Psoas muscle (tissue), 8 donors: Measurements from ENCODE around the gene CSK. TPM values are rescaled to one million over a fixed set of nuclear protein-coding genes. Genes with fewer than 3 reads are reported as not detected.

Experiments
- ATAC-seq, 4 donors: fragments of 200-7000 bp; cut with Tn5 transposase; one replicate each; pipeline ENCODE4 v1.9.1; 2020; ENCODE audit warnings: moderate library complexity in 3 of 4, mild to moderate bottlenecking in 2 of 4
- DNase-seq, 2 donors: peaks; one replicate each; pipeline ENCODE4 v3.0.0-alpha.2; 2020
- H3K27ac ChIP-seq: fragments of 200-600 bp; one replicate; pipeline ENCODE4 v1.8.0; 2022
- H3K27me3 ChIP-seq, 3 donors: fragments of 200-600 bp in 1 of 3; one replicate each; pipeline versions ENCODE4 v1.6.1 to v1.8.0; 2013 to 2022; ENCODE audit warnings: low read length in 2 of 3, mild to moderate bottlenecking in 2 of 3, moderate library complexity in 1 of 3; ENCODE audit not compliant: insufficient read depth in 3 of 3
- H3K36me3 ChIP-seq, 2 donors: fragments of 200-600 bp in 1 of 2; one replicate each; pipeline versions ENCODE4 v1.6.1 to v1.8.0; 2013 to 2022; ENCODE audit warnings: low read depth in 1 of 2, mild to moderate bottlenecking in 1 of 2, moderate library complexity in 1 of 2; ENCODE audit not compliant: insufficient read depth in 1 of 2
- H3K4me1 ChIP-seq: fragments of 200-600 bp; one replicate; pipeline ENCODE4 v1.8.0; 2022
- H3K4me3 ChIP-seq: fragments of 200-600 bp; one replicate; pipeline ENCODE4 v1.8.0; 2022; ENCODE audit warnings: mild to moderate bottlenecking
- H3K9me3 ChIP-seq: fragments of 200-600 bp; one replicate; pipeline ENCODE4 v1.8.0; 2022
- CTCF ChIP-seq: fragments of 200-600 bp; IDR thresholded peaks from one replicate; pipeline ENCODE4 v1.8.0; 2022; ENCODE audit warnings: antibody characterized with exemption
- WGBS, 3 donors: extraction: QIAGEN DNeasy Blood & Tissue Kit; methylation state at CpG; one replicate each; pipeline versions ENCODE4 v1.1.6 to v1.1.7; 2013; 5-methylcytosine and 5-hydroxymethylcytosine counted together
- intact Hi-C, 2 donors: fragments of 100-400 bp; cut with DNase I; formaldehyde crosslinking; loops; one replicate each; pipeline versions ENCODE4 v1.11.0 to v1.14.2; 2022
- polyA plus RNA-seq, 3 donors: library from polyadenylated mRNA; stranded (reverse); fragments of 200-250 nt; gene quantifications; one replicate each; pipeline ENCODE4 v1.2.3, GENCODE V29; 2013
- total RNA-seq, 4 donors: library from RNA; stranded (reverse); fragmentation: NEBNext Ultra II Directional in 2 of 4; extraction: Animal tissue kit (Norgen Biotek cat#: 25700) in 2 of 4; gene quantifications; one replicate each; pipeline versions ENCODE4 v1.2.1 to v1.2.4, GENCODE V29; 2021 to 2023
- donor health status: healthy with polysubstance abuse.
- donor health status: DM: no; HTN: no; CAD: no; lungs with moderate emphysema.
- donor health status: Bipolar disorder and iron deficiency.
- donor health status: healthy.
- donor health status: DM: yes; HTN: yes; CAD: no.
- donor health status: DM: no; HTN: no; CAD: no.
- donor health status: DM: no; HTN: no; CAD: no.
- donor health status: DM: yes; HTN: yes; CAD: no.

Gene CSK
- total and polyA plus RNA-seq, 7 donors: 12.2 to 29.6 (median 16.3) TPM

DNA sequence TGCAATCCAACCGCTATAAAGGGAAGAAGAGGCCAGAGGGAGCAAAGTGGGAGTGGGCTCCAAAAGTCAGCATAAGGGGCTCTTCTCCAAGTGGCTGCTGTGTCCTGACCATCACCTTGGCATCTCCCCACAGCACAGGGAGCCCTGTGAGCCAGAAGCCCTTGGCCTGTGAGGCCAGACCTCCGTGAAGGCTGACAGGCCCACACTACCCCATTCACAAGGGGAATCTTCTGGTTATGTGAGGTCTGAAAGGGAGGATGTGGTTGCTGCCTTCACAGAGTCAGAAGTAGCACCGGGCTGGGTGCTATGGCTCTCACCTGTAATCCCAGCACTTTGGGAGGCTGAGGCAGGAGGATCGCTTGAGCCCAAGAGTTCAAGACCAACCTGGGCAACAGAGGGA, 63.7 kb downstream of the CSK start:
- 85 to 90% (median 87%) methylated on average over 4 of the region's 4 CpGs for WGBS, 3 donors
- no peak for DNase-seq
- no peak overlapping the region for H3K27ac ChIP-seq
- no peak overlapping the region for H3K4me3 ChIP-seq
- no peaks in the 10 kb centered on the region for H3K9me3 ChIP-seq
- peaks cover 19% of the 10 kb centered on the region for H3K4me1 ChIP-seq
- H3K36me3 ChIP-seq: peaks cover 0 to 66% of the 10 kb centered on the region in 2 donors
- ATAC-seq: no peak
- no peaks in the 10 kb centered on the region for H3K27me3 ChIP-seq
- no peak for TF ChIP-seq CTCF
- intact Hi-C loops: no loop called here

DNA sequence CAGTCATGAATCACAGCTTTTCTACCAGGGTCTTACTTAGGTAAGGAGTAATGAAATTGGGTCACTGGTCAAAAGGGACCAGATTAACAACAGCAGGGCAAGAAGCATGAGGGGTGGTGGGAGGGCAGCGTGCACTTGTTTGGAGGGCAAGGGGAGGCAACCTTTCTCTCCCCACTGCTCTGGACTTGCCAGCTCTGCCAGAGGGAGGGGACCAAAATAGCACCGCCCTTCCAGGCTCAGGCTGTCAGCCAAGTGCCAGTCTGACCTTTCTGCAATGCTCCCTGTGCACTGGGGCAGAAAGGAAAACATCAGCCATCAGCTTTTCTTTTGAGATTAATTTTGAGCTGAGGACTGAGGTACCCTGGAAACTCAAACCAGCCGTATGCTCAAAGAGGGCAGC, 65.6 kb downstream of the CSK start:
- WGBS, 3 donors: 22 to 45% (median 27%) methylated on average over 3 of the region's 3 CpGs
- Histone ChIP-seq H3K4me1 (peaks cover 19% of the 10 kb centered on the region), H3K36me3 (peaks cover 0 to 75% of the 10 kb centered on the region in 2 donors), H3K4me3 (no peak overlapping the region), H3K27ac (peak overlapping the region; percentile 21), H3K9me3 (no peaks in the 10 kb centered on the region), H3K27me3 (no peaks in the 10 kb centered on the region)
- peak in 3 of 4 donors; percentile 19 to 54 (median 47) for ATAC-seq
- peak in 1 of 2 donors; percentile 75 for DNase-seq
- no peak for TF ChIP-seq CTCF
- intact Hi-C loops: no loop called here

- DNase-seq: no peak
Measured at GRCh38 chr15:74850393-74850792, 68.5 kb downstream of the CSK start.

DNA sequence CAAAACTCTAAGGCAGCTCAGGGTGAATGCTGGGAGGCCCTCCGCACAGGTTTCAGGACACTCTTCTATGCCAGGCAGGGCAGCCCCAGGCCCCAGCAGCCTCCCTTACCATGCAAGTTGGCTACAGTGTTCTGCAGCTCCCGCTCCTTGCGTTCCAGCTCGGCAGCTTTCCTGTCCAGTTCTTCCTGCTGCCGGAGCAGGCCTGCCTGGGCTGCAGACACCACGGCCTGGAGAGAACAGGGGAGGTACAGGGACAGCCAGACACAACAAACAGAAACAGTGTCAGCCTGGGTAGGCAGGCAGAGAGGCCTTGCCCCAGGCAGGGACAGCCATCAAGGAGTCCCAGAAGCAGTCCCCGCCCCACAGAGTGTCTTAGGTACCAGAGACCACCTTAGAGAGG, 70.1 kb downstream of the CSK start:
- TF ChIP-seq CTCF: no peak
- peaks cover 34% of the 10 kb centered on the region for H3K4me1 ChIP-seq
- DNase-seq (no peak), ATAC-seq (no peak)
- peaks cover 0 to 75% of the 10 kb centered on the region in 2 donors for H3K36me3 ChIP-seq
- H3K4me3 ChIP-seq: no peak overlapping the region
- no peaks in the 10 kb centered on the region for H3K9me3 ChIP-seq
- intact Hi-C loops: no loop called here
- no peaks in the 10 kb centered on the region for H3K27me3 ChIP-seq
- H3K27ac ChIP-seq: no peak overlapping the region
- 93 to 95% (median 94%) methylated on average over 7 of the region's 7 CpGs for WGBS, 3 donors

More at GRCh38 chr15:74850393-74850792, 68.5 kb downstream of the CSK start:
- Histone ChIP-seq H3K4me1 (peaks cover 20% of the 10 kb centered on the region), H3K27ac (no peak overlapping the region), H3K36me3 (peaks cover 0 to 90% of the 10 kb centered on the region in 2 donors), H3K4me3 (no peak overlapping the region), H3K27me3 (no peaks in the 10 kb centered on the region), H3K9me3 (no peaks in the 10 kb centered on the region)
- 98 to 99% (median 98%) methylated on average over 4 of the region's 4 CpGs for WGBS, 3 donors
- intact Hi-C loops: no loop called here
- ATAC-seq: no peak
- TF ChIP-seq CTCF: no peak

Other genes starting within 250 kb of the CSK start
- gene ARID3B, start 240.9 kb upstream of the CSK start, total RNA-seq: 1 to 10 TPM; 1.8 to 4.7 (median 2.9) TPM
- gene ARID3B, start 240.9 kb upstream of the CSK start, polyA plus RNA-seq: 1 to 10 TPM; 2.5 to 5.5 (median 4.7) TPM
- gene CLK3, start 166.2 kb upstream of the CSK start, total RNA-seq: 10 to 100 TPM; 40.9 to 57.5 (median 46.5) TPM
- gene CLK3, start 166.2 kb upstream of the CSK start, polyA plus RNA-seq: 10 to 100 TPM; 36.6 to 61.8 (median 51.6) TPM
- gene EDC3, start 86.1 kb upstream of the CSK start, total RNA-seq: 10 to 100 TPM; 18.3 to 24.1 (median 19.7) TPM
- gene EDC3, start 86.1 kb upstream of the CSK start, polyA plus RNA-seq: 10 to 100 TPM in 2 of 3 donors, 1 to 10 TPM in 1; 7.8 to 19.8 (median 16.0) TPM
- gene CYP1A1, start 56.6 kb upstream of the CSK start, total RNA-seq: 1 to 10 TPM in 1 of 4 donors, under 1 TPM in 1, not detected in 2; 0.11 to 2.4 TPM
- 1 to 10 TPM in 1 of 3 donors, under 1 TPM in 2; 0.14 to 3.0 (median 0.61) TPM for gene CYP1A1, start 56.6 kb upstream of the CSK start, polyA plus RNA-seq
- gene CYP1A2, start 33.2 kb upstream of the CSK start, total RNA-seq: not detected
- gene CYP1A2, start 33.2 kb upstream of the CSK start, polyA plus RNA-seq: under 1 TPM in 1 of 3 donors, not detected in 2; 0.03 TPM
- gene LMAN1L, start 30.8 kb downstream of the CSK start, total RNA-seq: under 1 TPM in 2 of 4 donors, not detected in 2; 0.36 to 0.66 TPM
- not detected for gene LMAN1L, start 30.8 kb downstream of the CSK start, polyA plus RNA-seq
- gene CPLX3, start 44.5 kb downstream of the CSK start, total RNA-seq: under 1 TPM in 1 of 4 donors, not detected in 3; 0.19 TPM
- gene CPLX3, start 44.5 kb downstream of the CSK start, polyA plus RNA-seq: under 1 TPM in 2 of 3 donors, not detected in 1; 0.03 to 0.04 TPM
- 10 to 100 TPM; 17.7 to 34.5 (median 27.0) TPM for gene ULK3, start 61.1 kb downstream of the CSK start, total RNA-seq
- 10 to 100 TPM; 33.2 to 43.5 (median 42.8) TPM for gene ULK3, start 61.1 kb downstream of the CSK start, polyA plus RNA-seq
- 10 to 100 TPM; 32.1 to 67.3 (median 52.6) TPM for gene SCAMP2, start 91.3 kb downstream of the CSK start, total RNA-seq
- gene SCAMP2, start 91.3 kb downstream of the CSK start, polyA plus RNA-seq: 10 to 100 TPM; 40.2 to 73.6 (median 48.6) TPM
- 10 to 100 TPM; 37.6 to 61.2 (median 43.2) TPM for gene MPI, start 108.0 kb downstream of the CSK start, total RNA-seq
- 10 to 100 TPM; 26.4 to 50.5 (median 38.9) TPM for gene MPI, start 108.0 kb downstream of the CSK start, polyA plus RNA-seq
- gene FAM219B, start 124.8 kb downstream of the CSK start, total RNA-seq: 10 to 100 TPM; 41.0 to 78.0 (median 53.7) TPM
- 10 to 100 TPM; 26.5 to 48.4 (median 27.2) TPM for gene FAM219B, start 124.8 kb downstream of the CSK start, polyA plus RNA-seq
- gene COX5A, start 156.0 kb downstream of the CSK start, total RNA-seq: 100 to 1,000 TPM; 635 to 910 (median 767) TPM
- 1,000 to 10,000 TPM in 2 of 3 donors, 100 to 1,000 TPM in 1; 974 to 1,651 (median 1,366) TPM for gene COX5A, start 156.0 kb downstream of the CSK start, polyA plus RNA-seq
- gene RPP25, start 174.7 kb downstream of the CSK start, total RNA-seq: 1 to 10 TPM in 3 of 4 donors, under 1 TPM in 1; 0.64 to 1.9 (median 1.4) TPM
- gene RPP25, start 174.7 kb downstream of the CSK start, polyA plus RNA-seq: 10 to 100 TPM in 1 of 3 donors, 1 to 10 TPM in 2; 1.7 to 11.6 (median 2.3) TPM
- 1 to 10 TPM in 1 of 4 donors, under 1 TPM in 2, not detected in 1; 0.23 to 6.3 (median 0.97) TPM for gene SCAMP5, start 213.5 kb downstream of the CSK start, total RNA-seq
- 1 to 10 TPM in 1 of 3 donors, under 1 TPM in 2; 0.03 to 2.1 (median 0.16) TPM for gene SCAMP5, start 213.5 kb downstream of the CSK start, polyA plus RNA-seq
- gene PPCDC, start 241.5 kb downstream of the CSK start, total RNA-seq: 10 to 100 TPM in 1 of 4 donors, 1 to 10 TPM in 3; 2.4 to 11.7 (median 4.9) TPM
- gene PPCDC, start 241.5 kb downstream of the CSK start, polyA plus RNA-seq: 10 to 100 TPM; 13.9 to 26.1 (median 24.3) TPM